ENCODE measurements around the gene STPG2.

GRCh38 chr4:98098764-98099163 lies 44.5 kb downstream of the STPG2 start:
- TF ChIP-seq, protein P1, sequence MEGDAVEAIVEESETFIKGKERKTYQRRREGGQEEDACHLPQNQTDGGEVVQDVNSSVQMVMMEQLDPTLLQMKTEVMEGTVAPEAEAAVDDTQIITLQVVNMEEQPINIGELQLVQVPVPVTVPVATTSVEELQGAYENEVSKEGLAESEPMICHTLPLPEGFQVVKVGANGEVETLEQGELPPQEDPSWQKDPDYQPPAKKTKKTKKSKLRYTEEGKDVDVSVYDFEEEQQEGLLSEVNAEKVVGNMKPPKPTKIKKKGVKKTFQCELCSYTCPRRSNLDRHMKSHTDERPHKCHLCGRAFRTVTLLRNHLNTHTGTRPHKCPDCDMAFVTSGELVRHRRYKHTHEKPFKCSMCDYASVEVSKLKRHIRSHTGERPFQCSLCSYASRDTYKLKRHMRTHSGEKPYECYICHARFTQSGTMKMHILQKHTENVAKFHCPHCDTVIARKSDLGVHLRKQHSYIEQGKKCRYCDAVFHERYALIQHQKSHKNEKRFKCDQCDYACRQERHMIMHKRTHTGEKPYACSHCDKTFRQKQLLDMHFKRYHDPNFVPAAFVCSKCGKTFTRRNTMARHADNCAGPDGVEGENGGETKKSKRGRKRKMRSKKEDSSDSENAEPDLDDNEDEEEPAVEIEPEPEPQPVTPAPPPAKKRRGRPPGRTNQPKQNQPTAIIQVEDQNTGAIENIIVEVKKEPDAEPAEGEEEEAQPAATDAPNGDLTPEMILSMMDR (IDR thresholded peaks at IDR 0.05): no peak
- no peak for TF ChIP-seq POLR2A (IDR thresholded peaks at IDR 0.05)
